ENCODE data around the gene RNASEL.

Gene RNASEL

DNA sequence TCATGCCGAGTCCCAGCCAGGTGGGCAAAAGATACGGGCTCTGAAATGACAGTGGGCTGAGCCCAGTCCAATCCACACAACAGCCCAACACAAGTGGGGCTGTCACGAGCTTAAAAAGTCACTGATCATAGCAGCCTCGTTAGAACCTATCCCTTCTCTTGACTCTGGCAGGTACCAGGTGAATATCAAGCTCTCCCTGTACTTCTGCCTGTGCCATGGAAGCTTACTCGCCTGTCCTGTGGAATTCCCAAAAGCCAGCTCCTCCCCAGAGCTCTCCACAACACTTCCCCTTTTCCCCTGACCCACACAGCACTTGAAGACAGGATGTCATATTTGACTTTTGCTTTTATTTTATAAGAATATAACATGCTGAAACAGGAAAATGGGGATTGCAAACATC, 9.2 kb upstream of the RNASEL start:
- DNase-seq = no peak

DNA sequence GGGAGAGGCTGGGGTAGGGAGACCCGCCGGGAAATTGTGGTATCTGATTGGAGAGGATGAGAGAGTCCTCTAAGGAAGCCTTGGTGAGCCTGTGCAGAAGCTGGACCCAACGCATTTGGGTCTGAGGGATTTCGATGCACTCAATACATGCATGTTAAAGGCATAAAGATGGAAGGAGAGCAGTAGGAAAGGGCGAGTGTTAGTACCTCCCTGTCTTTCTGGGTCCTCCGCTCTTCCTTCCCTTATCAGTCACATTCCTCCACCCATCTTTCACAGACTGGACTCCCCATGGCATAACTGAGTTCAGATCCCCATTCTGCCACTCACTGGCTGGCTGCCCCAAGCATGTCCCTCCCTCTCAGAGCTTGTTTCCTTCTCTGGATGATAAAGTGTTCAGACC, 7.9 kb upstream of the RNASEL start:
- DNase-seq = no peak

DNA sequence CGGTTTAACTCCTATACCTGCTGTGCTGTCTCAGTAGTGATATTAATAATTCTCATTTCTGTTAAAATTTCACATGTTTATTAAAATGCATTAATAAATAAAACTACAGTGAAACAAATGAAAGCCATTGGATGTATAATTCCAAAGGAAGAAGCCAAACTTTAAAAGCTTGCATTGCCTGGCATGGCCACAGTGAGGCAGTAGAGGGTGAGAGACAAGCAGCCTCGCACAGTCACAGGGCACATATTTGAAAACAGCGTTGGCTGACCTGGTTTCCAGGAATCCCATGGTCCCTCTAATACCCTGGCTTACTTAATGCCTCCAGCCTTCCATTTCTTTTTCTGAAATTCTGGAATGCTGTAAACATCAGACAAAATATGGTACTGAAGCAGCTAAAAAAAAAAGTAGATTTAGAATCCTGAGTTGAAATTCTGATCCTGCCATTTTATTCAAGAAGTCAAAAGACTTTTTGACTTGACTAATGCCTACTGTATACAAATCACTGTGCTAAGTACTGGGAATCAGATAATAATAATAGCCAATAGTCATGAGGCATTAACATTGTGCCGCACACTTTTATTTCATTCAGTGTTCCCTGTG, 6.7 kb upstream of the RNASEL start:
- peak; percentile 74 for DNase-seq

DNA sequence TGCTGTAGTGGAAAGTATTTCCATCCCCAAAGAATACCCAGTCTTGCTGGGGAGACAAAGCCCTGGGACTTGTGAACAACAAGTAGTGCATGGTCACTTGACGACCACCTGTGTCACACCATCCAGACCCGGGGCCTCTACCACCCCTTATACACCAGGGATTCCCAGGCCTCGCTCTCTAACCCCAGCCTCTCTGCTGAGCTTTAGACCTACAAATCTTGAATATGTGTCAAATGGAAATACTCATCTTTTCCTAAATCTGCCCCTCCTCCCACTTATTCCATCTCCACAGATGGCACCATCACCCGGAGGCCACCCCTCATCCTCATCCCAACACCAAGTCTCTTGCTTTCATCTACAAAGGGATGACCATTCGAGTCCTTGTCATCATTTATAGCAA, 875 bp upstream of the RNASEL start:
- DNase-seq = no peak

DNA sequence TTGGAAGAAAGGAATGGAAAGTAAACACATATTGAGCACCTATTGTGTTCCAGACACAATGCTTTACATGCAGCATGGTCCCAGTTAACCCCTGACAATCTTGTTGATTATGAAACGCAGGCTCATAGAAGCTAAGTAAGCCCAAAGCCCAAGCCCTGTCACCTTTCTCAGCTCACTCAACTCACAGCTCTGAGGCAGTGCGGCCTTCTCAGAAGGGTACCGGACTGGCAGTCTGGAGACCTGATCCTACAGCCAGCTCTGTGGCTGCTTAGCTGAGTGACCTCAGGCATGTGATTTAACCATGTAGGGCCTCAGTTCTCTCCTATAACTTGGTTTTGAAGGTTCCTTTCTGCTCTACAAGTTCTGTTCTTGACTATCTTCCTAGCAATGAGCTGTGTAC, 464 bp upstream of the RNASEL start:
- DNase-seq = no peak

DNA sequence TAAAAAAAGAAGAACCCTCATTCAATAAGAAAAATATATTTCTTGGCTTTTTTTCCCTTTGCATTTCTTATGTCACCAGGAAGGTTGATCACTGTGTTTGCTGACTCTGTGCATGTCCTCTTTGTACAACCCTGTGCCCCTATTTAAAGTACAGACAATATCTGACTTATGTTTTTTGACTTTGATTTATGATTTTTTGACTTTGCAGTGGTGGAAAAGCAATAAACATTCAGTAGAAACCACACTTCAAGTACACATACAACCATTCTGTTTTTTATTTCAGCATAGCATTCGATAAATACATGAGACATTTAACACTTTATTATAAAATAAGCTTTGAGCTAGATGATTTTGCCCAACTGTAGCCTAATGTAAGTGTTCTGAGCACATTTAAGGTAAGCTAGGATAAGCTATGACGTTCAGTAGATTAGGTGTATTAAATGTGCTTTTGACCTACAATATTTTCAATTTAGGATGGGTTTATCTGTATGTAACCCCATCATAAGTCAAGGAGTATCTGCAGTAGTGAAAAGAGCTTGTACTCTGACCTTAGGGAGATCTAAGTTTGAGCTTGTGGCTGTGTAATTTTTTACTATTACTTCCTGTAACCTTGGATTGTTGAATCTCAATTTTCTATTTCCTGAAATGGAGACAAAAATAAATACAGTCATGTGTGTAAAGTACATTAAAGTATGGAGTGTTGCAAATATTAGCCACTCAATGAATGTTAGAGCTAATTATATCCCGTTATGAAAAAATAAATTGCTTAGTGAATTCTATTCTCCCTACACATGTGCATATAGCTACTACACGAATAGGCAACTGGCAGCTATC, 1.2 kb downstream of the RNASEL start:
- no peak for DNase-seq

DNA sequence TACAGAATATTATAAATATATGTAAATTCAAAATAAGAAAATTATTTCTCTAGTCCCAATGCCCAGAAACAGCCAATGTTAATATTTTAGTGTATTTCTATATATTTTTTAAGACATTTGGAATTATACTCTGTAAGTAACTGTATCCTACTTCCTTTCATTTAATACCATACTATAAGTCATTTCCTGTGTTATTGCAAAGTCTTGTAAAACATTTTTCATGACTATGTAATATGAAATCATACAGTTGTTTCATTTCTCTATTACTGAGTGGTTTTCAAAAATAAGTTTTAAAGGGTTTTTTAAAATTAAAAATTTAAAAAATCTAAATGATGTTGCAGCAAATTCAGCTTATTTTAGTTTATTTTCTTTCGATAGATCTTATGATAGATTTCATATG, 2.0 kb downstream of the RNASEL start:
- no peak for DNase-seq

DNA sequence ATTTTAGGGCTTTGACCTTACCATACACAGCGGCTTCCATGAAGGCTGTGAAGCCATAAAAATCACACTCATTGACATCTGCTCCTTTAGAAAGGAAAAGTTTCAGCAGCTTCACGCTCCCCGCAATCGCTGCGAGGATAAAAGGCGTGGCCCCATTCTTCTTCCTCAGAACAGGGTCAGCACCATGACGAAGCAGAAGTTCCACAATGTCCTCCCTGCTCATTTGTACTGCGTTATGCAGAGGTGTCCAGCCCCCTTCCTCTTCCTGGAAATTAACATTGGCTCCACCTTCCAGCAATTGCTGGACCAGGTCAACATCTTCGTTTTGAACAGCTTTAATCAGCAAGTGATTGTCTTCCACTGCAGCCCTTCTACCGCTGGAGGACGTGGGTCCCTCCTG, 2.7 kb downstream of the RNASEL start:
- DNase-seq = no peak

DNA sequence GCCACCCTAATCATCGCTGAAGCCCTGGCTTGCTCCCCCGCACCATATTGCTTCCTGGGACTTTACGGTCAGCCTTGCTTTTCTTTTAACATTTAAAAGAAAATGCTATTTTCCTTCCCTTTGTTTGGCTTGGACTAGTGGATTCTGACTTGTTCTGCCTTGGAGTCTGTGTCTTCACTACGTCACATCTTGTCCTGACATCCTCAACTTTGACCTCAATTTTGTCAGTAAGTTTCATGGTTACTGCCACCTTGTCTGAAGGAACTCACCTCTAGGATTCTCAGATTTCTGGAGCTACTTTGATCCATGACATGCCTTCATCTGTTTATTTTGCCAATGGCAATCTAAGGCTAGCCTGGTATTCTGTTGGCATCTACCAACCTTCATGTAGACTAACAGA, 4.3 kb downstream of the RNASEL start:
- no peak for DNase-seq

DNA sequence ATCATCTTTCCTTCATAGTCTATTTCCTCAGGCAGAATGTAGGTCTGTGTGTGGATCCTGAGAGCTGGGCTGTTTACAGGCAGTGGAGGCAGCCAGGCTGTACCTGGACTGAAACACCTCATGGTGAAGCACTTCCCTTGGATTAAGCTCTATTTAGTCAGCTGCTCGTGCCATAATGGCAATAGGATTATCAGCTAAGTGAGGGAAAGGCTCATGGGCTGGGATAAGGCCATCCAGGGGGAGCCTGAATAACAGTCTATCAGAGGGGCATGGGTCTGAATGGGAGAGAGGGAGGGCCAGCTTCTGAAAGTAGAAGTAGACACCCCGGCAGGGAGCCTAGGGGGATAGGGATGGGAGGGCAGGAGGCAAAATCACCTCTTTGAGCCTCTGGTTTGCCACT, 8.3 kb downstream of the RNASEL start:
- no peak for DNase-seq

DNA sequence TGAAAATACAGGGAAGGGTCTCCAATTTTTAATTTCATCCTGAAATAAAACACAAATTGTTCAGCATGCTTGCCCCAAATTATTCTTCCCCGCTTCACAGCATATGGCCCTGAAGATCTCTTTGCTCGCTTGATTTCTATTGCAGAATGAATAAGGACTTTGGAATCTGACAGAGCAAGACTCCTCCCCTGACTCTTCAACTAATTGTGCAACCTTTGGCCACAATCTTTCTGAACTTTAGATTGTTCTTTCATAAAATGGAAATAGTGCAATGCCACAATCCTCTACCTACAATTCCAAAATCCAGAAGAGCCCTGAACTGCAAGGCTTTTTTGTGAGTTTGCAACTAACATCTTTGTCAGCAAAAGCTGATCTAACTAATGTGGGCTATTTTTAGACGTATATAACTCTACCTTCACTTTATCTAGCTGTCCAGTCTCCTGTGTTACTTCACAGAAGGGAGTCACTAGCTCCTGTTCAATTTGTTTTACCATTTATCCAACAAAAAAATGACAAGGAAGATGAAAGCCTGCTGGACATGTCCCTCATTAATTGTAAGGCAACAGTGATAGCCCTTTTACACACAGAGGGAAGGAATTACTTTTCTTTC, 13.4 kb downstream of the RNASEL start:
- DNase-seq = no peak

DNA sequence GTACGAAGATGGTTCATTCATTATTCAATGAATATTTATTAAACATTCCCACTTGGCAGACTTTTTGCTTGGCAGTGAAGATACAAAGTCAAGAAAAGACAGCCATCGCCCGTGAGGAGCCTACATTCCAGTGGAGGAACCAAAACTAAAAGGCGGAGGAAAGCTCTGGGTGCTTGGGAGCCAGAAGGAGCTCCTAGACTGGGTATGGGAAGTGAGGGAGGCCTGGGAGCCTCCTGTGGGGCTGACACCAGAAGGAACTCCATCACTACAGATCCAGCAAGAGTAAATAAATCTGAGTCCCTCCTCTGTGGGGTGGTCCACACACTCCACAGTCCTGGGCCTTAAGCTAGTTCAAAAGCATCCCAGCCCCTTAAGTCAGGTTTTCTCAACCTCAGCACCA, 14.9 kb downstream of the RNASEL start:
- DNase-seq = no peak

DNA sequence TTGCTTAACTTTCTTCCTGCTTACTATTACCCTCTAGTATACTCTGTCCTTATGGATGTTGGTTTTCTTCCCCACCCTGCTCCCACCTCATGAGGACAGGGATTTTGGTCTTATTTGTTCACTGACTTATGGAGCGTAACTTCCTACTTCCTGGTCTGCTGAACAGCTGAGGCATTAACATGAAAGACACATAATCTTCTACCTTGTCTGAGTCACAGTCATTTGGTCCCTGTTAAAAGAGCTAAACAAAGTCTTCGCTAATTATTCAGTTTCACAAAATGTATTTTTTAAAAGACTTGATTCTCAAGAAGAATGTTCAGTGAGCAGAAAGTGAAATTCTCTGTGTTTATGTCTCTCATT, 18.5 kb downstream of the RNASEL start:
- no peak for DNase-seq

DNA sequence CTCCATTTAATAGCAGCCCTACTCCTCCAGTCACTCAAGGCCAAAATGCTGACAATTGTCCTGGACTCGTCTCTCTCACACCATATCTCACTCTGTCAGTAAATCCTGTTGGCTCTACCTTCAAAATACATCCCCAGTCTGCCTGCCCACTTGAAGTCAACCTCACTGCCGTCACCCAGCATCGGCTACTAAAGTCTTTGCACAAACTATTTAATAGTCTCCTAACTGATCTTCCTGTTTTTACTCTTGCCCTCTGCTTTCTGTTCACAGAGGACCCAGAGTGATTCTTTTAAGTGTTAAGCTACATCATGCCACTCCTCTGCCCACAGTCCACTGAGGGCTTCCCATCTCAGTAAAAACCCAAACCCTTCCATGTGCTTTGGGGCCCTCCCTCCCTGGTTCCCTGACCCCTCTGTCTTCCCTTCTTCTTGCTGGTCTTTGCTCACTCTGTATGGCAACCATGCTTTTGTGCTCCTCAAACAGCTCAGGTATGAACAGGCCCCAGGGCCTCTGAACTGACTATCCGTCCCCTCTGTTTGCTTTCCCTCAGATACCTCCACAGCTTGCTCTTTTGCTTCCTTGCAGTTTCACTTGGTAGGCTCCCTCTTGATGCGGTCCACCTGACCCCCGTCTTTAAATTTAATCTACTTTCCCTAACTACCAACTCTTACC, 19.0 kb downstream of the RNASEL start:
- no peak for DNase-seq

DNA sequence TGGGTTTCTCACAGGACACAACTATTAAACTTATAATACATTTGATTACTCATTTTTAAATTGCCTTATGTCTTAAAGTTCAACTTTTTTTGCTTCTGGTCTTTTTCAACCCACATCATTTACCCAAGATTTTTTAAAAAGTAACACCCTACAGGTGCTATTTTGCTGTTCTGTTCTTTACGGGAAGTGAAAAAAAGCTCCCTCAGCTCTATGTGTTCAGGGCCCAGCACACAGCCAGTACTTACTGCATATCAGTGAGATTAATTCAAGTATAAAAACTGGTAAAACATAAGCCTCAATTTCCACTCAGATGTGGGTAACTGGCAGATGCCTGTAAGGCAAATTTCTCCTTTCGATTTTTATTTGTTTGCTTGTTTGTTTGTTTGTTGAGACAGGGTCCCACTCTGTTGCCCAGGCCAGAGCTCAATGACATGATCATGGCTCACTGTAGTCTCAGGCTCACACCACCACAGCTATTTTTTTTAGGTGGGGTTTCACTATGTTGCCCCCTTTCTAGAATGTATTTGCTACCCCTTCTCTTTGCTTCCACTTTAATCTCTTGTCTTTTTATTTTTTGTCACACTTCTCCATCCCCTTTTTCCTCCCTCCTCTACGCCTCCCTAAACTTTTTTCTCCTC, 20.3 kb downstream of the RNASEL start:
- no peak for DNase-seq

DNA sequence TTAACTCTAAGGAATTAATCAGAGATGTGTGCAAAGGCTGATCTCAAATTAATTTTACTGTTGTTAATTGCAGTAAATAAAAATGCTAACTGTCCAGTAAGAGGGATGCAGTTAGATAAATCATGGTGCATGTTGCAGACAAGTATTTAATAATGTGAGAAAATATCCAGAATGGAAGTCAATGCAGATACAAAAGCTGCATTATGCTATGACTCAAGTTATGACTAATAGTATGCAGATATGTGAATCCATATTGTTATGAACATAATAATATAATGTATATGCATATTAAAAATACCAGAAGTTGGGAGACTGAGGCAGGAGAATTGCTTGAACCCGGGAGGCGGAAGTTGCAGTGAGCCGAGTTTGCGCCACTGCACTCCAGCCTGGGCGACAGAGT, 21.4 kb downstream of the RNASEL start:
- DNase-seq = no peak

DNA sequence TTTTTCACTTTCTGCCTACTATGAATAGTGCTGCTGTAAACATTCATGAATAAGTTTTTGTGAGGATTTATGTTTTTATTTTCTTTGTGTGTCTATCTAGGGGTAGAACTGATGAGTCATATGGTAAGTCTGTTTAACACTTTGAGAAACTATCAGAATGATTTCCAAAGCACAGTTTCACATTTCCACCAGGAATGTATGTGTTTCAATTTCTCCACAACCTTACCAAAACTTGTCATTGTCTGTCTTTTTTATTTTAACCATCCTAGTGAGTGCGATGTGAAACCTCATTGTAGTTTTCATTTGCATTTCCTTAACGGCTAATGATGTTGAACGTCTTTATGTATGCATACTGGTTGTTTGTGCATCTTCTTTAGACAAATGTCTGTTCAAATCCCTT, 23.5 kb downstream of the RNASEL start:
- no peak for DNase-seq

DNA sequence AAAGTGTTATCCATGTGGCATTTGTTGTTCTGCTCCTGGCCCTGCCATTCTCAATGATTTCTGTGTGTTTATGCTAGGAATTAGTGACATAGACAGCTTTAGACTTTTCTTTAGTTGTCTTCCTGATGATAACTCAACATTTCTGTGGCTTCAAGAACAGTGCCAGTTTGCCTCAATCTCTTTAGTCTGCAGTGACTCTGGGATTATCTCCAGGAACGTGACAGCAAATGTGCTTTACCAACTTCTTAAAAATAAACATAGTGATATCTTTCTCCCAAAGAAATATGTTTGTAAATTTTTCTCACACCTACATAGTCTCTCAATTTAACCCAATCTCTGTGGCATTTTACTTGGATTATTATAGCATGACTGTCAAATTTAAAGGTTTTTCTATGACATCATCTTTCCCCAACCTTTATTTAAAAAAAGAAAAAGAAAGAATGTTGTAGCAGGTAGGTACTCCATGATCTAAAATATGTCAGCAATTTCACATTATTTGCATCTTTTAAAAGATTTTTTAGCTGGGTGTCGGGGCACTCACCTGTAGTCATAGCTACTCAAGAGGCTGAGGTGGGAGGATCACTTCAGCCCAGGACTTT, 24.6 kb downstream of the RNASEL start:
- no peak for DNase-seq

DNA sequence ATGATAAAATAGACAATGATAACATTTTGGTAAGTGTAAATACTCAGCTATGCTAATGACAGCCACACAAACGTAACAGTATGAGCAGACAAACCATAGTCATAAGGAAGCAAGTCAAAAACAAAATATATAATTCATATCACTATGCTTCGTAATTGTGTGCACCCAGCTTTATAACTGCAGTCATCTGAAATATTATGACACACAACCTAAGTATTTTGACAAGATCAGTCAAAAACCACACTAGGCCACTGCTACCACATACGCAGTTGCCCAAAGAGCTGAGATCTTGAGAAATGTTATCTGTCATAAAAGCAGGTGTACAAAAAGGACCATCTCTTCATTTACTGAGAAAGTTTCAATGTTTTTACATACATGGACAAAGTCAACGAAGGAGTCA, 26.0 kb downstream of the RNASEL start:
- DNase-seq = no peak

DNA sequence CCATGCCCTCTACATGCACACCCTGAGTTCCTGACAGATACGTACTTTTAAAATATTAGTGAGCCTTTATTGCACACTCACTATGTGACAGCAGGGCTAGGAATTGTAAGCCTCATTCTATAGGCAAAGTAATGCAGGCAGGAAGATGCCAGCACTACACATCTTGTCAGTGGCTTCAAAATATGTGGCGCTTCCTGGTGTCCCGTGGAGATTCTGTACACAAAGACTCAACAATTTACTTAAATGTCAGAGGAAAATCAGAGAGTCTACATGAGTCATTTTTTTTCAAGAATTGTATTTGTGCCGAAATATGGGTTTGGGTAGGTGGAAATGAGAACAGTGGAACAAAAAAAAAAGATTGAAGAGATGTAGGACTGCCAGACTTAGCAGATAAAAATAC, 27.6 kb downstream of the RNASEL start:
- no peak for DNase-seq

DNA sequence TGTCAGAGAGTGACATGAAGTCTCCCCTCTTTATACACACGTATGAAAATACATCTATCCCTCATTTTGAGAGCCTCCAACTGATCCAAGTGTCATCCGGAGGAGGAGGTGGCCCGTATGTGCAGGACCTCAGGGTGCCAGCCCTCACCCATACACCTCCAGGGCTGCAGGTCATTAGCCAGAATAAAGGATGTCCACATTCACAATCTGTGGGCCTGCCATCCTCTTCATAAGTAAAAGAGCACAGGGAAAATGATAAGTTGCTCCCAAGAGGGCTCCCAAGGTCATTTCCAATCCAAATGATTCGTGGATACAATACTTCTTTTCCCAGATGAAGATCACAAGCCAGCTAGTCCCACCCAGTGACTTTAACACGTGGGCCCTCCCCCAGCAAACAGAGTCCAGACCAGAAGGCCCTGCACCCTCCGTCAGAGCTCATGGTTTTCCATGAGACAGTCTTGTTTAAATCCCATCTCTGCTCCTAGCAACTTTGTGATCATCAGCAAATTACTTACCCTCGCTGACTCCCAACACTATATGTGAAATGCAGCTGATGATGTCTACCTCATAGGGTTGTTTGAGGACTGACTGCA, 28.6 kb downstream of the RNASEL start:
- DNase-seq = no peak

DNA sequence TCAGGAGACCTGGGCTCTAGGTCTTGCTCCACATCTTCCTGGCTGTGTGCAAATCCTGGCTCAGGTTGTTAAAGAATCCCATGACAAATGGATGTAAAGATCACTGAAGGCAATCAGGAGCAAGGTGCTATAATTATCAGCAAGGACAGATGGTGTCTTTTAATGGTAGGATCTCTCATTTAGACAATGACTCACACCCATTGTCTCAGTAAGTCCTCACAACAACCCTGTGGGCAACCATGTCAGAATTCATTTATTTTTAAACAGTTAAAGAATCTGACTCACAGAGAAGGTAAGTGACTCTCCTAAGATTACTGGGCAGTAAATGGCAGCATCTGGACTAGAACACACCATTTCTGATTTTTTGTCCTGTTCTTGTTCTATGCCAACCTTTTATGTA, 32.8 kb downstream of the RNASEL start:
- DNase-seq = no peak

DNA sequence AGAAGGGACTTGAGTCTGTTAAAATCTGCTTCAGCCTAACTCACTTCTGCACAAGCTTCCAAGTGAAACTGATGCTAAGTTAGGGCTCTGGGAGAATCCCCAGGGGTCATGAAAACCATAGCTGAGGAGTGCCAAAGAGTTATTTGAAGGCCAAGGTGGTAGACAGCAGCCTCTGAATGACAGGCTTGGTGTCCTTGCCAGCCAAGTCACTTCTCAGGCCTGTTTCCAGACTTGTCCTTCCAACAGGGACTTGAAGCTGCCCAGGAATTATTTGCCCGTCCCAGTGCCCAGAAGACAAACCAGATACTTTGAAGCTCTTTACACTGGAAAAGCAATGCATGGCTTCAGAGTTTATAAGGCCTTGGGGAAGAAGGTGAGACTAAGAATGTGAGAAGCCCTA, 33.6 kb downstream of the RNASEL start:
- DNase-seq = no peak
